Loucy (cell line): ENCODE data around the gene GRB10.

Experiments
- H2AFZ ChIP-seq: fragments of 200-600 bp; sonication (generic); 2 replicates; pipeline ENCODE4 v1.6.0; 2016; ENCODE audit warnings: antibody characterized with exemption, mild to moderate bottlenecking, low read length, moderate library complexity
- H3F3A ChIP-seq: fragments of 200-600 bp; 2 replicates; pipeline ENCODE4 v1.6.0; 2016; ENCODE audit warnings: antibody characterized with exemption, low read depth, mild to moderate bottlenecking
- H3K27me3 ChIP-seq: fragments of 200-600 bp; sonication (generic); 2 replicates; pipeline ENCODE4 v1.6.1; 2014; ENCODE audit warnings: low read length, mild to moderate bottlenecking; ENCODE audit not compliant: insufficient read depth, poor library complexity, severe bottlenecking
- H3K36me3 ChIP-seq: fragments of 200-600 bp; sonication (generic); 2 replicates; pipeline ENCODE4 v1.6.1; 2016; ENCODE audit warnings: low read length; ENCODE audit not compliant: insufficient read depth
- H3K4me1 ChIP-seq: fragments of 200-600 bp; sonication (generic); 2 replicates; pipeline ENCODE4 v1.5.1; 2014; ENCODE audit warnings: low read length, mild to moderate bottlenecking; ENCODE audit not compliant: insufficient read depth, poor library complexity, severe bottlenecking
- H3K4me2 ChIP-seq: fragments of 200-600 bp; sonication (generic); 2 replicates; pipeline ENCODE4 v1.6.0; 2014; ENCODE audit warnings: antibody characterized with exemption, low read length, low read depth, mild to moderate bottlenecking; ENCODE audit not compliant: poor library complexity, severe bottlenecking
- H3K4me3 ChIP-seq: fragments of 200-600 bp; sonication (generic); 2 replicates; pipeline ENCODE4 v1.5.1; 2014; ENCODE audit warnings: low read length, mild to moderate bottlenecking, mixed read lengths; ENCODE audit not compliant: poor library complexity, severe bottlenecking
- H3K79me2 ChIP-seq: fragments of 200-600 bp; sonication (generic); 2 replicates; pipeline ENCODE4 v1.6.1; 2014; ENCODE audit warnings: low read length; ENCODE audit not compliant: insufficient read depth
- H3K9ac ChIP-seq: fragments of 200-600 bp; sonication (generic); 2 replicates; pipeline ENCODE4 v1.6.0; 2014; ENCODE audit warnings: mild to moderate bottlenecking, low read depth, low read length, moderate library complexity; ENCODE audit not compliant: poor library complexity, severe bottlenecking
- H3K9me2 ChIP-seq: fragments of 200-600 bp; sonication (generic); replicated peaks from 2 replicates; pipeline ENCODE4 v1.6.1; 2016; ENCODE audit warnings: low read depth, low read length, mixed read lengths
- H3K9me3 ChIP-seq: fragments of 200-600 bp; sonication (generic); 2 replicates; pipeline ENCODE4 v1.6.1; 2014; ENCODE audit warnings: mild to moderate bottlenecking, antibody characterized with exemption, low read length, low read depth; ENCODE audit not compliant: insufficient read depth
- H4K20me1 ChIP-seq: fragments of 200-600 bp; sonication (generic); 2 replicates; pipeline ENCODE4 v1.6.0; 2014; ENCODE audit warnings: antibody characterized with exemption, low read length, mild to moderate bottlenecking; ENCODE audit not compliant: insufficient read depth, poor library complexity, severe bottlenecking
- CTCF ChIP-seq: fragments of 200-600 bp; sonication (generic); conservative IDR thresholded peaks from 2 replicates; pipeline ENCODE4 v1.5.1; 2014; ENCODE audit warnings: mild to moderate bottlenecking, antibody characterized with exemption, low read length
- EZH2phosphoT487 ChIP-seq: fragments of 200-600 bp; IDR thresholded peaks from 2 replicates; pipeline ENCODE4 v1.6.1; 2018; ENCODE audit warnings: antibody characterized with exemption, mild to moderate bottlenecking, moderate library complexity, borderline replicate concordance

Gene GRB10

GRCh38 chr7:50762337-50762736 is 20.4 kb downstream of the GRB10 start:
- Histone ChIP-seq H3K9me3 (no peaks in the 10 kb centered on the region), H3K4me3 (no peak overlapping the region), H3F3A (no peaks in the 10 kb centered on the region), H3K4me1 (peaks cover 11% of the 10 kb centered on the region), H3K79me2 (no peaks in the 10 kb centered on the region), H3K9ac (no peak overlapping the region), H3K36me3 (no peaks in the 10 kb centered on the region), H3K4me2 (no peak overlapping the region), H2AFZ (no peak overlapping the region), H3K27me3 (no peaks in the 10 kb centered on the region), H4K20me1 (no peaks in the 10 kb centered on the region), H3K9me2 (no peaks in the 10 kb centered on the region)
- TF ChIP-seq EZH2phosphoT487 (no peak), CTCF (no peak)

GRCh38 chr7:50761713-50762112 is 21.0 kb downstream of the GRB10 start:
- peaks cover 11% of the 10 kb centered on the region for H3K4me1 ChIP-seq
- no peaks in the 10 kb centered on the region for H3K9me3 ChIP-seq
- no peak overlapping the region for H3K4me3 ChIP-seq
- no peak overlapping the region for H3K9ac ChIP-seq
- no peaks in the 10 kb centered on the region for H4K20me1 ChIP-seq
- no peaks in the 10 kb centered on the region for H3K27me3 ChIP-seq
- no peaks in the 10 kb centered on the region for H3K79me2 ChIP-seq
- H3K4me2 ChIP-seq, result no peak overlapping the region
- TF ChIP-seq CTCF (no peak), EZH2phosphoT487 (no peak)
- H3K36me3 ChIP-seq, result no peaks in the 10 kb centered on the region
- peak overlapping the region; percentile 74 for H2AFZ ChIP-seq
- no peaks in the 10 kb centered on the region for H3F3A ChIP-seq
- no peaks in the 10 kb centered on the region for H3K9me2 ChIP-seq

- no peak overlapping the region for H3K4me3 ChIP-seq
- H3K4me2 ChIP-seq, result no peak overlapping the region
- no peaks in the 10 kb centered on the region for H3K36me3 ChIP-seq
- no peaks in the 10 kb centered on the region for H4K20me1 ChIP-seq
- no peaks in the 10 kb centered on the region for H3F3A ChIP-seq
- no peaks in the 10 kb centered on the region for H3K79me2 ChIP-seq
- H3K4me1 ChIP-seq, result peaks cover 11% of the 10 kb centered on the region
- no peaks in the 10 kb centered on the region for H3K9me2 ChIP-seq
- H3K27me3 ChIP-seq, result no peaks in the 10 kb centered on the region
- no peaks in the 10 kb centered on the region for H3K9me3 ChIP-seq
- H2AFZ ChIP-seq, result no peak overlapping the region
- no peak overlapping the region for H3K9ac ChIP-seq
- TF ChIP-seq CTCF (no peak), EZH2phosphoT487 (no peak)
These were observed 24.8 kb downstream of the GRB10 start for GRCh38 chr7:50757703-50758390.
